Measurements from ENCODE around the gene ATXN2L. TPM values are rescaled to one million over a fixed set of nuclear protein-coding genes. Genes with fewer than 3 reads are reported as not detected.

ATXN2L gene
- total and polyA plus RNA-seq, 2 of the 13 experiments (the other 11 are each of a cell fraction or from before 2014, with no cell fraction given): 40.8 to 55.1 TPM

- TF ChIP-seq KDM3A (CRISPR knock-in tag; IDR thresholded peaks at IDR 0.05; ENCODE audit: low read depth) (peak; percentile 96), ZNF720 (CRISPR knock-in tag; IDR thresholded peaks at IDR 0.05) (peak; percentile 93; the same call in 1 of the 2 replicates), ZKSCAN5 (CRISPR knock-in tag; IDR thresholded peaks at IDR 0.05) (peak; percentile 18; the same call in 1 of the 2 replicates), ZNF547 (CRISPR knock-in tag; IDR thresholded peaks at IDR 0.05) (peak; percentile 88), KLF15 (CRISPR knock-in tag; IDR thresholded peaks at IDR 0.05; ENCODE audit: borderline replicate concordance) (peak; percentile 68; the same call in 1 of the 2 replicates), ZSCAN5A (CRISPR knock-in tag; IDR thresholded peaks at IDR 0.05; ENCODE audit: borderline replicate concordance) (0 out of 2 replicates have a peak, but pooled peaks have one; percentile 65), NR2F1 (CRISPR knock-in tag; IDR thresholded peaks at IDR 0.05) (peak in 1 of 2 experiments; percentile 28; a peak in 1 of 4 replicates), POLR2AphosphoS5 (IDR thresholded peaks at IDR 0.05; ENCODE audit: low read depth, low read length) (peak; percentile 98), POGK (CRISPR knock-in tag; conservative IDR thresholded peaks at IDR 0.05) (peak; percentile 95), ZNF563 (CRISPR knock-in tag; IDR thresholded peaks at IDR 0.05) (peak; percentile 54; the same call in 1 of the 2 replicates), MAF1 (CRISPR knock-in tag; IDR thresholded peaks at IDR 0.05; ENCODE audit: borderline replicate concordance) (peak; percentile 93; the same call in 1 of the 2 replicates), PAWR (CRISPR knock-in tag; IDR thresholded peaks at IDR 0.05; ENCODE audit: borderline replicate concordance) (no peak; the same call in 1 of the 2 replicates), ZFAT (CRISPR knock-in tag; conservative IDR thresholded peaks at IDR 0.05) (no peak), ZFP41 (CRISPR knock-in tag; IDR thresholded peaks at IDR 0.05; ENCODE audit: borderline replicate concordance) (peak; percentile 91; the same call in 1 of the 2 replicates), GZF1 (CRISPR knock-in tag; IDR thresholded peaks at IDR 0.05) (0 out of 2 replicates have a peak, but pooled peaks have one; percentile 40), ZNF75D (CRISPR knock-in tag; IDR thresholded peaks at IDR 0.05; ENCODE audit: borderline replicate concordance) (peak; percentile 90; the same call in 1 of the 2 replicates), NCOA2 (CRISPR knock-in tag; IDR thresholded peaks at IDR 0.05) (peak; percentile 81), ZNF224 (CRISPR knock-in tag; IDR thresholded peaks at IDR 0.05) (peak; percentile 50; the same call in 1 of the 2 replicates), ZNF225 (CRISPR knock-in tag; IDR thresholded peaks at IDR 0.05) (peak; percentile 72; the same call in 1 of the 2 replicates)
- TF ChIP-seq, protein P1, sequence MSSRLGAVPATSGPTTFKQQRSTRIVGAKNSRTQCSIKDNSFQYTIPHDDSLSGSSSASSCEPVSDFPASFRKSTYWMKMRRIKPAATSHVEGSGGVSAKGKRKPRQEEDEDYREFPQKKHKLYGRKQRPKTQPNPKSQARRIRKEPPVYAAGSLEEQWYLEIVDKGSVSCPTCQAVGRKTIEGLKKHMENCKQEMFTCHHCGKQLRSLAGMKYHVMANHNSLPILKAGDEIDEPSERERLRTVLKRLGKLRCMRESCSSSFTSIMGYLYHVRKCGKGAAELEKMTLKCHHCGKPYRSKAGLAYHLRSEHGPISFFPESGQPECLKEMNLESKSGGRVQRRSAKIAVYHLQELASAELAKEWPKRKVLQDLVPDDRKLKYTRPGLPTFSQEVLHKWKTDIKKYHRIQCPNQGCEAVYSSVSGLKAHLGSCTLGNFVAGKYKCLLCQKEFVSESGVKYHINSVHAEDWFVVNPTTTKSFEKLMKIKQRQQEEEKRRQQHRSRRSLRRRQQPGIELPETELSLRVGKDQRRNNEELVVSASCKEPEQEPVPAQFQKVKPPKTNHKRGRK (CRISPR knock-in tag; IDR thresholded peaks at IDR 0.05): peak; percentile 32; the same call in 1 of the 2 replicates
- TF ChIP-seq, protein P2, sequence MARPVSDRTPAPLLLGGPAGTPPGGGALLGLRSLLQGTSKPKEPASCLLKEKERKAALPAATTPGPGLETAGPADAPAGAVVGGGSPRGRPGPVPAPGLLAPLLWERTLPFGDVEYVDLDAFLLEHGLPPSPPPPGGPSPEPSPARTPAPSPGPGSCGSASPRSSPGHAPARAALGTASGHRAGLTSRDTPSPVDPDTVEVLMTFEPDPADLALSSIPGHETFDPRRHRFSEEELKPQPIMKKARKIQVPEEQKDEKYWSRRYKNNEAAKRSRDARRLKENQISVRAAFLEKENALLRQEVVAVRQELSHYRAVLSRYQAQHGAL (CRISPR knock-in tag; IDR thresholded peaks at IDR 0.05; ENCODE audit: not compliant biosample characterization): peak; percentile 57
- TF ChIP-seq, protein P3, sequence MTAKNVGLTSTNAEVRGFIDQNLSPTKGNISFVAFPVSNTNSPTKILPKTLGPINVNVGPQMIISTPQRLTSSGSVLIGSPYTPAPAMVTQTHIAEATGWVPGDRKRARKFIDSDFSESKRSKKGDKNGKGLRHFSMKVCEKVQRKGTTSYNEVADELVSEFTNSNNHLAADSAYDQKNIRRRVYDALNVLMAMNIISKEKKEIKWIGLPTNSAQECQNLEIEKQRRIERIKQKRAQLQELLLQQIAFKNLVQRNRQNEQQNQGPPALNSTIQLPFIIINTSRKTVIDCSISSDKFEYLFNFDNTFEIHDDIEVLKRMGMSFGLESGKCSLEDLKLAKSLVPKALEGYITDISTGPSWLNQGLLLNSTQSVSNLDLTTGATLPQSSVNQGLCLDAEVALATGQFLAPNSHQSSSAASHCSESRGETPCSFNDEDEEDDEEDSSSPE (CRISPR knock-in tag; IDR thresholded peaks at IDR 0.05): peak; percentile 89
Observed at GRCh38 chr16:28822520-28823290, at the start of gene ATXN2L (continued).
